Common myeloid progenitor, CD34-positive (primary cell): ENCODE data around the gene P4HA3.

Experiments
- CTCF ChIA-PET: fragments of 350-600 bp; sonication (Branson Sonifier 250); formaldehyde crosslinking; loops from one replicate; lab custom pipeline; 2021; ENCODE audit warnings: antibody characterized with exemption; lab: Charles Lee
- POLR2A ChIA-PET: fragments of 350-600 bp; sonication (Branson Sonifier 250); formaldehyde crosslinking; loops from one replicate; lab custom pipeline; 2021; ENCODE audit warnings: antibody characterized with exemption; lab: Charles Lee
- DNase-seq, 3 donors: peaks; one replicate each; pipeline versions ENCODE4 v3.0.0 to v3.0.0-alpha.2; 2013
- H3K27ac ChIP-seq, 2 experiments: 1 replicate in 1 of 2; 2 replicates in 1 of 2; pipeline ENCODE4 v1.7.0; 2013; ENCODE audit warnings: inconsistent platforms in 2 of 2, low read length in 2 of 2, mild to moderate bottlenecking in 2 of 2, low read depth in 1 of 2, moderate library complexity in 1 of 2; ENCODE audit not compliant: severe bottlenecking in 2 of 2, insufficient read depth in 1 of 2, poor library complexity in 1 of 2
- H3K27me3 ChIP-seq, 5 experiments: replicated peaks in 2 of 5; 1 replicate in 3 of 5; 2 replicates in 2 of 5; pipeline versions ENCODE4 v1.6.1 to v1.7.0; 2013; ENCODE audit warnings: low read length in 4 of 5, mild to moderate bottlenecking in 2 of 5, moderate library complexity in 2 of 5, inconsistent platforms in 1 of 5; ENCODE audit not compliant: insufficient read depth in 5 of 5, control insufficient read depth in 4 of 5
- H3K36me3 ChIP-seq, 4 experiments: 1 replicate in 2 of 4; 2 replicates in 2 of 4; pipeline versions ENCODE4 v1.6.1 to v1.7.0; 2013; ENCODE audit warnings: low read length in 3 of 4, control low read depth in 1 of 4, mild to moderate bottlenecking in 1 of 4; ENCODE audit not compliant: control insufficient read depth in 4 of 4, insufficient read depth in 4 of 4
- H3K4me1 ChIP-seq, 4 experiments: 1 replicate in 3 of 4; 2 replicates in 1 of 4; pipeline versions ENCODE4 v1.6.1 to v1.7.1; 2013; ENCODE audit warnings: low read length in 3 of 4, mild to moderate bottlenecking in 3 of 4, control low read depth in 1 of 4, inconsistent platforms in 1 of 4, moderate library complexity in 1 of 4; ENCODE audit not compliant: control insufficient read depth in 4 of 4, insufficient read depth in 4 of 4; ENCODE audit errors: control extremely low read depth in 1 of 4
- H3K4me3 ChIP-seq, 7 experiments: 1 replicate in 4 of 7; 2 replicates in 3 of 7; pipeline versions ENCODE4 v1.5.1 to v1.7.0; 2013; ENCODE audit warnings: mild to moderate bottlenecking in 7 of 7, low read length in 6 of 7, moderate library complexity in 6 of 7, inconsistent platforms in 2 of 7, low read depth in 2 of 7, control low read depth in 1 of 7; ENCODE audit not compliant: insufficient read depth in 4 of 7, control insufficient read depth in 1 of 7; ENCODE audit errors: extremely low read depth in 1 of 7
- H3K9me3 ChIP-seq, 5 experiments: 1 replicate in 4 of 5; 2 replicates in 1 of 5; pipeline versions ENCODE4 v1.6.1 to v1.7.1; 2013; ENCODE audit warnings: low read length in 4 of 5, mild to moderate bottlenecking in 2 of 5, inconsistent platforms in 1 of 5, low read depth in 1 of 5, moderate library complexity in 1 of 5; ENCODE audit not compliant: control insufficient read depth in 4 of 5, insufficient read depth in 2 of 5; ENCODE audit errors: control extremely low read depth in 1 of 5
- WGBS: methylation state at CpG from one replicate; pipeline ENCODE4 v1.1.5; 2013; ENCODE audit not compliant: insufficient coverage; 5-methylcytosine and 5-hydroxymethylcytosine counted together

P4HA3 gene

DNA sequence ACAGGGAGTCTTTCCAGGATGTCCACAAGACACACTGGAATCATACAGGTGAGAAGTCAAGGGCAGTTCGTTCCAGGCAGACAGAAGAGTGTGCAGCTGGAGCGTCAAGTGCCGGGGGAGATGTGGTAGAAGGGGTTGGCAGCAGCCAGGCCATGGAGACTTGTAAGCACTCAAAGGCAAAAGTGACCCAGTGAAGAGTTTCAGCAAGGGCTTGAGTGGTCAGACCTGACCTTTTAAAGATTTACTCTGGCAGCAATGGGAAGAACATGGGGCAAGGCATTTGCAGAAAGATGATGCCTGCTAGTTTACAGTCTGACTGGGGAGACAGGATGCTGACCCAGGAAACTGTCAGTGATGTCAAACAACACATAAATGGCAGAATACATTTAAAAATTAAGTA, 29.0 kb downstream of the P4HA3 start:
- Histone ChIP-seq H3K36me3 (no peaks in the 10 kb centered on the region), H3K4me1 (no peaks in the 10 kb centered on the region), H3K9me3 (peaks cover 0 to 3% (median 0%) of the 10 kb centered on the region in 5 experiments), H3K27me3 (peaks cover 0 to 2% (median 0%) of the 10 kb centered on the region in 5 experiments), H3K4me3 (no peak overlapping the region), H3K27ac (no peak overlapping the region)
- WGBS: 97% methylated on average over 3 of the region's 3 CpGs
- CTCF ChIA-PET: no interaction called here
- POLR2A ChIA-PET: no interaction called here
- DNase-seq: no peak

DNA sequence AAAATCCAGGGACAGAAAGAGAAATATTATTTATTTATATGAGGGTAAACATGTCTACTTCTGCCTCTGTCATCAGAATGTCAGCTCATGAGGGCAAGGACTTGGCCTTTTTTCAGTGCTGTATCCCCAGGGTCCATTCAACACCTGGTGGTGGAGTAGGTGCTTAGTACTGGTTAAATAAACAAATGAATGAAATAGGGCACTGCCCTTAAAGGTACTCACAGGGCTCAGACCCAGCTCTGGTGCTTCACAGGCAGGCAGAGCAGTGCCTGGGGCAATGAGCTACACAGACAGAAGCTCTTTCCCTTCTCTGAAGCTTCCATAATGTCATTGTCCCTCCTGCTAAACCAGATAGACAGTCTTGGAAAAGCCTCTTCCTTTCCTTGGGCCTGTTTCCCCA, 30.9 kb downstream of the P4HA3 start:
- POLR2A ChIA-PET: no interaction called here
- Histone ChIP-seq H3K4me3 (no peak overlapping the region), H3K4me1 (no peaks in the 10 kb centered on the region), H3K36me3 (no peaks in the 10 kb centered on the region), H3K9me3 (peaks cover 0 to 3% (median 0%) of the 10 kb centered on the region in 5 experiments), H3K27me3 (no peaks in the 10 kb centered on the region), H3K27ac (no peak overlapping the region)
- CTCF ChIA-PET: no interaction called here
- DNase-seq: no peak

DNA sequence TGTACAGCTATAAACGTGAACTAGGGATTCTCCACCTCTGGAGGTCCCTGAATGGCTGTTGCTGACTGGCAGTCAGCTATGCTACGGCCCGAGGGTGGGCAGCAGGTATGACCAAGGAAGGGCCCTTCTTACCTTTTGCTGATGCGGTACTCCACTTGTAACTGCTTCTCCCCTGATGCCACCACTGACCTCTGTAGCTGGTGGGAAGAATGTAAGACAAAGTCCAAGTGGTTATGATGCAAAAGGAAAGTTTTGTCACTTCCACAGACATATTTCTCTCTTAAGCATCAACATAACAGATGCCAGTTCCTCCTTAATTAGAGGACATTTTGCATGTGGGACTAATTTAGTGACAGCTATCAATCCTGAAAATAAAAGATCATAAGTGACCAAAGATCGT, 32.2 kb downstream of the P4HA3 start:
- H3K36me3 ChIP-seq: no peaks in the 10 kb centered on the region
- H3K9me3 ChIP-seq: peaks cover 0 to 3% (median 0%) of the 10 kb centered on the region in 5 experiments
- H3K4me3 ChIP-seq: no peak overlapping the region
- no peaks in the 10 kb centered on the region for H3K27me3 ChIP-seq
- 90% methylated on average over 3 of the region's 5 CpGs for WGBS
- ChIA-PET CTCF (interaction anchor here (1.0 to 1.3 kb wide), 2 partner anchors 24 to 42 kb away, joined by 3 read pairs; no protein-coding TSS in a partner anchor), POLR2A (no interaction called here)
- no peaks in the 10 kb centered on the region for H3K4me1 ChIP-seq
- H3K27ac ChIP-seq: no peak overlapping the region
- DNase-seq: no peak

DNA sequence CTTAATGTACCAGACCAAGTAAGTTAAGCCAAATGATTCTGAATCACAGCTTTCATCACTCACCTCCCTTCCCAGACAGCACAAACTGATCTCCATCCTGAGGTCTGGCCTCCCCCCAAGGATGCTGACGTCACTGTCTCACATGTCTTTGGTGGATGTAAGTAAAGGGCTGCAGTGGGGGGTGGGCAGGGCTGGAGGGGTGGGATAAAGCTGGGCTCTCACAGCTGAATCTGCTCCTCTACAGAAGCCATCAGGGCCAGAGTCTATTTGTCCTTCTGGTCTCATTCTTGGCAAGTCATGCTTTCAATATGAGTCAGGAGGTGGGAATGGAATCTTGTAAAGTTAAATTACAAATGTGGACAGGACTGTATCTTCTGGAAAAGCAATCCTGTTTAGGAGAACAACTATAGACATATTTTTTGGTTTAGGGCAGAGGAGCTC, 32.7 kb downstream of the P4HA3 start:
- Histone ChIP-seq H3K4me3 (no peak overlapping the region), H3K4me1 (no peaks in the 10 kb centered on the region), H3K9me3 (peaks cover 0 to 3% (median 0%) of the 10 kb centered on the region in 5 experiments), H3K27me3 (no peaks in the 10 kb centered on the region), H3K36me3 (no peaks in the 10 kb centered on the region), H3K27ac (no peak overlapping the region)
- no CpG with 5 or more reads among the region's 1 CpG for WGBS
- ChIA-PET POLR2A (no interaction called here), CTCF (interaction anchor here (0.5 to 1.3 kb wide), 3 partner anchors 23 to 285 kb away, joined by 3 read pairs; no protein-coding TSS in a partner anchor)
- no peak for DNase-seq

DNA sequence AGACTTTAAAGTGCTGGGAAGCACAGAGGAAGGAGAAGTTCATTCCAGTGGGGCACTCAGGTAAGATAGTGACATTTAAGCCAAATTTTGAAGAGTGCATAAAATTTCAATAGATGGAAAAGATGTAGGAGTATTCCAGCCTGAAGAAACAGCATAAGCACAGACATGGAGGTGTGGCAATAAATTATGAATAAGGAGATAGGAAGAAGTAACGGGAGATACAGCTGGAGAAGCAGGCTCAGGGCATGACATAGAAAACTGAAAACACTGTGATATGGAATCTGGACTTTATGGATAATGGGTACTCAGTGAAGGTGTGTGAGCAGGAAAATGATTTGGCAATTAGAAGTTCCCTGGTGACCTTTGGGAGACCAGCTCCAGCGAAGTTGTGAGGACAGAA, 33.3 kb downstream of the P4HA3 start:
- CTCF ChIA-PET: no interaction called here
- Histone ChIP-seq H3K27me3 (no peaks in the 10 kb centered on the region), H3K36me3 (no peaks in the 10 kb centered on the region), H3K9me3 (peaks cover 0 to 3% (median 0%) of the 10 kb centered on the region in 5 experiments), H3K4me3 (no peak overlapping the region), H3K27ac (no peak overlapping the region), H3K4me1 (no peaks in the 10 kb centered on the region)
- POLR2A ChIA-PET: no interaction called here
- no peak for DNase-seq
- WGBS: 100% methylated on average over 2 of the region's 2 CpGs

DNA sequence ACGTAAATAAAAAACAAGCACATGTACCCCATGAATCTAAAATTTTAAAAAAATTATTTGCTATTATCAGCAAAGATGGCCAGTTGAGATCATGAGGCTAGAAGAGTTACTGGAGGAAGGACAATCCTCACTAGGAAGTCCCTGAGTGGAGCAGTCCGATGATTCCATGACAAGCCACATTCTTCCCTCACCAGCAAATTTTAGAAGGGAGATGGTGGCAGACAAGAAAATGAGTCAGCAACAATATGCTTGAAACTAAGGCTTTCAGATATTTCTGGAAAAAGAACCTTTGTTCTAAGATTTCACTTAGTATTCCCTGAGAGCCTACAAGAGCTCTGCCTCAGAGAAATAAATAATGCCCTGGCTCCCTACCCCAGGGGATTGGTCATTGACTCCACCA, 34.9 kb downstream of the P4HA3 start:
- no peaks in the 10 kb centered on the region for H3K27me3 ChIP-seq
- POLR2A ChIA-PET: no interaction called here
- DNase-seq: no peak
- CTCF ChIA-PET: interaction anchor here (0.8 to 1.7 kb wide), 2 partner anchors 9 to 18 kb away, joined by 3 read pairs; no protein-coding TSS in a partner anchor
- H3K4me3 ChIP-seq: no peak overlapping the region
- no peaks in the 10 kb centered on the region for H3K4me1 ChIP-seq
- no peaks in the 10 kb centered on the region for H3K36me3 ChIP-seq
- no peak overlapping the region for H3K27ac ChIP-seq
- WGBS: 83% methylated on average over 1 of the region's 2 CpGs
- H3K9me3 ChIP-seq: peaks cover 0 to 3% (median 0%) of the 10 kb centered on the region in 5 experiments

DNA sequence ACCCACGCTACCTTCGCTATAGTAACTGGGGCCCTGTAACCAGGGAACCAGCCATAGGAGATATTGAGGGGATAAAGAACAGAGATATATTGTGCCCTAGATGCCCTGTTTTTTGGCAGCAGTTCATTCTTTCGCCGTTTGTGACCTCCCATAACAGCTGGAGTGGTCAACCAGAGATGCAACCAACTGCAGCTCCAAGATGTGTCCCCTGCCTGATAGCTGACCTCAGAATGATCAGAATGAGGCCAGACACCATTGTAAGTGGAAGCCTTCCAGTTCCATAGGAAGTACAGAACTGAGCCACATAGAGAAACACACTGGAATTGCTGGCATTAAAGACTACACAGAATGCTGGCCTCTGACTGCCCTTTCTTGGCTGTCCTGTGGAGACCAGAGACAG, 39.2 kb downstream of the P4HA3 start:
- H3K27ac ChIP-seq: no peak overlapping the region
- WGBS: 100% methylated on average over 3 of the region's 4 CpGs
- H3K4me3 ChIP-seq: no peak overlapping the region
- peaks cover 0 to 14% (median 5%) of the 10 kb centered on the region in 4 experiments for H3K4me1 ChIP-seq
- no peak for DNase-seq
- H3K36me3 ChIP-seq: no peaks in the 10 kb centered on the region
- CTCF ChIA-PET: no interaction called here
- no peaks in the 10 kb centered on the region for H3K9me3 ChIP-seq
- no peaks in the 10 kb centered on the region for H3K27me3 ChIP-seq
- POLR2A ChIA-PET: no interaction called here
